ENCODE data around the gene ZNF221.

The ZNF221 gene

DNA sequence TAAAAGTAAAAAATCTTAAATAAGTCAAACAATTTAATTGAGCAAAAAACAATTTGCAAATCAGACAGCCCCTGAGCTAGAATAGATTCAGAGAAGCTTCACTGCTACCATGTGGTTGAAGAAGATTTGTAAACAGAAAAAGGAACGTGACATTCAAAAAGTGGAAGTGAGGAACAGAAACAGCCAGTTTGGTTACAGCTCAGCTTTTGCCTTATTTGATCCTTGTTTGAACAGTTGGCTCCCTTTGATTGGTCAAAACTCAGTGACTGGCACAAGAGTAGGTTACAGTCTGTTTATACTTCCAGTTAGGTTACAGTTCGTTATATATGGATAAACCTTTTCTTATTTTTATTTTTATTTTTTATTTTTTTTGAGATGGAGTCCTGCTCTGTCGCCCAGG is 5.8 kb downstream of the ZNF221 start:
- TF ChIP-seq POLR2AphosphoS5 (IDR thresholded peaks at IDR 0.05; ENCODE audit: low read depth) = no peak
- no peak for TF ChIP-seq GABPA (IDR thresholded peaks at IDR 0.05; ENCODE audit: low read depth)
- TF ChIP-seq SPI1 (IDR thresholded peaks at IDR 0.05; ENCODE audit: borderline replicate concordance, low read depth) = peak; percentile 73; the same call in 1 of the 2 replicates
- peak in 1 of 2 experiments; percentile 17 for DNase-seq (ENCODE audit: low read depth in 1 of 2, low spot score in 1 of 2)
- Histone ChIP-seq H3K4me3 (replicated peaks; ENCODE audit: insufficient read depth, low read length) (no peak overlapping the region), H3K27ac (replicated peaks) (no peak overlapping the region), H3K27me3 (ENCODE audit: insufficient read depth, poor library complexity, severe bottlenecking) (no peaks in the 10 kb centered on the region)

DNA sequence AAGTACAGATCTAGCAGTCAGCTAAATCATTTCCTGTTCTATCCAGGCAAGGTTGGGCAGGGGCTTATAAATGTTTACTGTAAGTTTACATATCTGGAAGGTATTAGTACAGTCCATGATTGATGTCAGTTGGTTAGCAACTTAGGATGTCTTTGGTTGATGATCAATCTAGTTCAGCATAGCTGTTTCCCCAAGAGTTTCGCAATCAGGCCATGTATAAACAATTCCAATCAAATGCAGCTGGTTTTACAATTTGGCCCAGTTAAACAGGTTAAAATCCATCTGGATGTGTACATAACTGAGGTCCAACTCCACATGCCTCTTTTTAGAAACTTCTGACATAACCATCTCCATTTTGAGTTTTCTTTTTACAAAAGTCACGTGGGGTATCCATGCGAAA is 6.9 kb downstream of the ZNF221 start:
- Histone ChIP-seq H3K27ac (replicated peaks) (no peak overlapping the region), H3K4me3 (replicated peaks; ENCODE audit: insufficient read depth, low read length) (no peak overlapping the region), H3K27me3 (ENCODE audit: insufficient read depth, poor library complexity, severe bottlenecking) (no peaks in the 10 kb centered on the region)
- no peak for DNase-seq (ENCODE audit: low read depth in 1 of 2, low spot score in 1 of 2)
- TF ChIP-seq, protein P1, sequence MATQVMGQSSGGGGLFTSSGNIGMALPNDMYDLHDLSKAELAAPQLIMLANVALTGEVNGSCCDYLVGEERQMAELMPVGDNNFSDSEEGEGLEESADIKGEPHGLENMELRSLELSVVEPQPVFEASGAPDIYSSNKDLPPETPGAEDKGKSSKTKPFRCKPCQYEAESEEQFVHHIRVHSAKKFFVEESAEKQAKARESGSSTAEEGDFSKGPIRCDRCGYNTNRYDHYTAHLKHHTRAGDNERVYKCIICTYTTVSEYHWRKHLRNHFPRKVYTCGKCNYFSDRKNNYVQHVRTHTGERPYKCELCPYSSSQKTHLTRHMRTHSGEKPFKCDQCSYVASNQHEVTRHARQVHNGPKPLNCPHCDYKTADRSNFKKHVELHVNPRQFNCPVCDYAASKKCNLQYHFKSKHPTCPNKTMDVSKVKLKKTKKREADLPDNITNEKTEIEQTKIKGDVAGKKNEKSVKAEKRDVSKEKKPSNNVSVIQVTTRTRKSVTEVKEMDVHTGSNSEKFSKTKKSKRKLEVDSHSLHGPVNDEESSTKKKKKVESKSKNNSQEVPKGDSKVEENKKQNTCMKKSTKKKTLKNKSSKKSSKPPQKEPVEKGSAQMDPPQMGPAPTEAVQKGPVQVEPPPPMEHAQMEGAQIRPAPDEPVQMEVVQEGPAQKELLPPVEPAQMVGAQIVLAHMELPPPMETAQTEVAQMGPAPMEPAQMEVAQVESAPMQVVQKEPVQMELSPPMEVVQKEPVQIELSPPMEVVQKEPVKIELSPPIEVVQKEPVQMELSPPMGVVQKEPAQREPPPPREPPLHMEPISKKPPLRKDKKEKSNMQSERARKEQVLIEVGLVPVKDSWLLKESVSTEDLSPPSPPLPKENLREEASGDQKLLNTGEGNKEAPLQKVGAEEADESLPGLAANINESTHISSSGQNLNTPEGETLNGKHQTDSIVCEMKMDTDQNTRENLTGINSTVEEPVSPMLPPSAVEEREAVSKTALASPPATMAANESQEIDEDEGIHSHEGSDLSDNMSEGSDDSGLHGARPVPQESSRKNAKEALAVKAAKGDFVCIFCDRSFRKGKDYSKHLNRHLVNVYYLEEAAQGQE (IDR thresholded peaks at IDR 0.05; ENCODE audit: insufficient replicate concordance, low read depth) = no peak
- TF ChIP-seq SPI1 (IDR thresholded peaks at IDR 0.05; ENCODE audit: borderline replicate concordance, low read depth) (no peak), GABPA (IDR thresholded peaks at IDR 0.05; ENCODE audit: low read depth) (no peak), POLR2AphosphoS5 (IDR thresholded peaks at IDR 0.05; ENCODE audit: low read depth) (no peak)
- TF ChIP-seq, protein P2, sequence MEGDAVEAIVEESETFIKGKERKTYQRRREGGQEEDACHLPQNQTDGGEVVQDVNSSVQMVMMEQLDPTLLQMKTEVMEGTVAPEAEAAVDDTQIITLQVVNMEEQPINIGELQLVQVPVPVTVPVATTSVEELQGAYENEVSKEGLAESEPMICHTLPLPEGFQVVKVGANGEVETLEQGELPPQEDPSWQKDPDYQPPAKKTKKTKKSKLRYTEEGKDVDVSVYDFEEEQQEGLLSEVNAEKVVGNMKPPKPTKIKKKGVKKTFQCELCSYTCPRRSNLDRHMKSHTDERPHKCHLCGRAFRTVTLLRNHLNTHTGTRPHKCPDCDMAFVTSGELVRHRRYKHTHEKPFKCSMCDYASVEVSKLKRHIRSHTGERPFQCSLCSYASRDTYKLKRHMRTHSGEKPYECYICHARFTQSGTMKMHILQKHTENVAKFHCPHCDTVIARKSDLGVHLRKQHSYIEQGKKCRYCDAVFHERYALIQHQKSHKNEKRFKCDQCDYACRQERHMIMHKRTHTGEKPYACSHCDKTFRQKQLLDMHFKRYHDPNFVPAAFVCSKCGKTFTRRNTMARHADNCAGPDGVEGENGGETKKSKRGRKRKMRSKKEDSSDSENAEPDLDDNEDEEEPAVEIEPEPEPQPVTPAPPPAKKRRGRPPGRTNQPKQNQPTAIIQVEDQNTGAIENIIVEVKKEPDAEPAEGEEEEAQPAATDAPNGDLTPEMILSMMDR (IDR thresholded peaks at IDR 0.05; ENCODE audit: insufficient read depth, low read length) = no peak

DNA sequence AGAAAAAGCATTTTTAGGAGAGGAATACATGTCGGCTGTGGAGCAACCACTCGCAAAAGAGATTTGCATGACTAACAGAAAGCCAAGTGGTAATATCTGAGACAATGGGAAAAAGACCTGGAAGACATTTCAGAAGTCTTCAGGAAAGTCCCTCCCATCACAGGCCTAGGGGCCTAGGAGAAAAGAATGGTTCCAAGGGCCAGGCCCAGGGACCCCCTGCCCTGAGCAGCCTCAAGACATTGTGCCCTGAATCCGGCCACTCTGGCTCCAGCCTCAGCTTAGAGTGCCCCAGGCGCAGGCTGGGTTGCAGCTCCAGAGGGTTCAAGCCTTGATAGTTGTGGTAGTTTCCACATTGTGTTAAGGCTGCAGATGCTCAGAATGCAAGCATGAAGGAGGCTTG is 9.4 kb downstream of the ZNF221 start:
- no peak overlapping the region for H3K27ac ChIP-seq (replicated peaks)
- DNase-seq (ENCODE audit: low read depth in 1 of 2, low spot score in 1 of 2) = no peak
- H3K4me3 ChIP-seq (replicated peaks; ENCODE audit: insufficient read depth, low read length) = no peak overlapping the region
- TF ChIP-seq, protein P1 (IDR thresholded peaks at IDR 0.05; ENCODE audit: insufficient replicate concordance, low read depth) = no peak
- TF ChIP-seq GABPA (IDR thresholded peaks at IDR 0.05; ENCODE audit: low read depth) = no peak
- H3K27me3 ChIP-seq (ENCODE audit: insufficient read depth, poor library complexity, severe bottlenecking) = no peaks in the 10 kb centered on the region

DNA sequence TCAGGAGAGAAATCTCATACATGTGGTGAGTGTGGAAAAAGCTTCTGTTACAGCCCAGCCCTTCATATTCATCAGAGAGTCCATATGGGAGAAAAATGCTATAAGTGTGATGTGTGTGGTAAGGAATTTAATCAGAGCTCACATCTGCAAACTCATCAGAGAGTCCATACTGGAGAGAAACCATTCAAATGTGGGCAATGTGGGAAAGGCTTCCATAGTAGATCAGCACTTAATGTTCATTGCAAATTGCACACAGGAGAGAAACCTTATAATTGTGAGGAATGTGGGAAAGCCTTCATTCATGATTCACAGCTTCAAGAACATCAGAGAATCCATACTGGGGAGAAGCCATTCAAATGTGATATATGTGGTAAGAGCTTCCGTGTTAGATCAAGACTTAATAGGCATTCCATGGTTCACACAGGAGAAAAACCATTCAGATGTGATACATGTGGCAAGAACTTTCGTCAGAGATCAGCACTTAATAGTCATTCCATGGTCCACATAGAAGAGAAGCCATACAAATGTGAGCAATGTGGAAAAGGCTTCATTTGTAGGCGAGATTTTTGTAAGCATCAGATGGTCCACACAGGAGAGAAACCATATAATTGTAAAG is 15.2 kb downstream of the ZNF221 start:
- no peak overlapping the region for H3K27ac ChIP-seq (replicated peaks)
- TF ChIP-seq SPI1 (IDR thresholded peaks at IDR 0.05; ENCODE audit: borderline replicate concordance, low read depth) = no peak
- TF ChIP-seq GABPA (IDR thresholded peaks at IDR 0.05; ENCODE audit: low read depth) = no peak
- TF ChIP-seq, protein P2 (IDR thresholded peaks at IDR 0.05; ENCODE audit: insufficient read depth, low read length) = no peak
- TF ChIP-seq, protein P1 (IDR thresholded peaks at IDR 0.05; ENCODE audit: insufficient replicate concordance, low read depth) = no peak
- TF ChIP-seq POLR2AphosphoS5 (IDR thresholded peaks at IDR 0.05; ENCODE audit: low read depth) = no peak

More for the DNA sequence above, 15.2 kb downstream of the ZNF221 start:
- Histone ChIP-seq H3K27me3 (ENCODE audit: insufficient read depth, poor library complexity, severe bottlenecking) (no peaks in the 10 kb centered on the region), H3K4me3 (replicated peaks; ENCODE audit: insufficient read depth, low read length) (no peak overlapping the region)
- no peak for DNase-seq (ENCODE audit: low read depth in 1 of 2, low spot score in 1 of 2)
